ENCODE results near the gene ARPC5L.

Gene ARPC5L

GRCh38 chr9:124875501-124875900 is 13.6 kb downstream of the ARPC5L start:
- DNase-seq (ENCODE audit: low read depth, low spot score), result no peak
- TF ChIP-seq CTCF (IDR thresholded peaks at IDR 0.05; ENCODE audit: low read depth, low read length), result no peak
- in situ Hi-C loops (cut with HindIII; ENCODE audit: low sequenced_read_pairs), result no loop called here
- no peak overlapping the region for H3K4me3 ChIP-seq (ENCODE audit: low read depth, low read length)

- in situ Hi-C loops (cut with HindIII; ENCODE audit: low sequenced_read_pairs), result no loop called here
- DNase-seq (ENCODE audit: low read depth, low spot score), result no peak
- no peak for TF ChIP-seq CTCF (IDR thresholded peaks at IDR 0.05; ENCODE audit: low read depth, low read length)
- H3K4me3 ChIP-seq (ENCODE audit: low read depth, low read length), result no peak overlapping the region
Observed at GRCh38 chr9:124877021-124877782, 15.3 kb downstream of the ARPC5L start.

- no peak for TF ChIP-seq CTCF (IDR thresholded peaks at IDR 0.05; ENCODE audit: low read depth, low read length)
- in situ Hi-C loops (cut with HindIII; ENCODE audit: low sequenced_read_pairs), result no loop called here
- no peak for DNase-seq (ENCODE audit: low read depth, low spot score)
- H3K4me3 ChIP-seq (ENCODE audit: low read depth, low read length), result no peak overlapping the region
Observed at GRCh38 chr9:124878021-124878420, 16.1 kb downstream of the ARPC5L start.

- in situ Hi-C loops (cut with HindIII; ENCODE audit: low sequenced_read_pairs), result no loop called here
- no peak for DNase-seq (ENCODE audit: low read depth, low spot score)
- no peak for TF ChIP-seq CTCF (IDR thresholded peaks at IDR 0.05; ENCODE audit: low read depth, low read length)
- H3K4me3 ChIP-seq (ENCODE audit: low read depth, low read length), result no peak overlapping the region
Observed at GRCh38 chr9:124878518-124878917, 16.6 kb downstream of the ARPC5L start.

GRCh38 chr9:124879226-124879625 is 17.3 kb downstream of the ARPC5L start:
- in situ Hi-C loops (cut with HindIII; ENCODE audit: low sequenced_read_pairs), result no loop called here
- TF ChIP-seq CTCF (IDR thresholded peaks at IDR 0.05; ENCODE audit: low read depth, low read length), result no peak
- no peak overlapping the region for H3K4me3 ChIP-seq (ENCODE audit: low read depth, low read length)
- no peak for DNase-seq (ENCODE audit: low read depth, low spot score)

- no peak for TF ChIP-seq CTCF (IDR thresholded peaks at IDR 0.05; ENCODE audit: low read depth, low read length)
- in situ Hi-C loops (cut with HindIII; ENCODE audit: low sequenced_read_pairs), result no loop called here
- H3K4me3 ChIP-seq (ENCODE audit: low read depth, low read length), result no peak overlapping the region
- DNase-seq (ENCODE audit: low read depth, low spot score), result no peak
Observed at GRCh38 chr9:124880501-124880900, 18.6 kb downstream of the ARPC5L start.

Data from astrocyte of the spinal cord (primary cell).